Kidney (tissue), 14 donors: ENCODE results near the gene DNAH2. TPM values are rescaled to one million over a fixed set of nuclear protein-coding genes. Genes with fewer than 3 reads are reported as not detected.
A peak's percentile ranks its signal among the peaks of the same experiment; 100 is the strongest.

Experiments used
- DNase-seq, 5 donors: peaks; one replicate each; pipeline ENCODE4 v3.0.0-alpha.2; 2013 to 2020
- FAIRE-seq: peaks from 2 replicates; lab custom pipeline; 2012; peaks lifted over from hg19 to GRCh38; lab: Jason Lieb, UNC
- H3K27ac ChIP-seq, 2 donors: one replicate each; pipeline ENCODE4 v1.7.0; 2013; ENCODE audit warnings: low read depth in 2 of 2, low read length in 2 of 2, inconsistent platforms in 1 of 2
- H3K27me3 ChIP-seq: one replicate; pipeline ENCODE4 v1.7.1; 2013; ENCODE audit warnings: low read length, inconsistent platforms; ENCODE audit not compliant: control insufficient read depth, insufficient read depth
- H3K36me3 ChIP-seq, 3 donors: one replicate each; pipeline versions ENCODE4 v1.7.0 to v1.7.1; 2013; ENCODE audit warnings: low read length in 3 of 3, control low read depth in 1 of 3, inconsistent platforms in 1 of 3; ENCODE audit not compliant: insufficient read depth in 3 of 3, control insufficient read depth in 2 of 3
- H3K4me1 ChIP-seq, 3 donors: one replicate each; pipeline versions ENCODE4 v1.7.0 to v1.7.1; 2013; ENCODE audit warnings: low read length in 3 of 3, inconsistent platforms in 1 of 3, low read depth in 1 of 3; ENCODE audit not compliant: control insufficient read depth in 2 of 3, insufficient read depth in 2 of 3
- H3K4me3 ChIP-seq, 3 donors: one replicate each; pipeline versions ENCODE4 v1.7.0 to v1.8.1; 2013; ENCODE audit warnings: low read length in 3 of 3, control low read depth in 1 of 3, inconsistent platforms in 1 of 3
- H3K9ac ChIP-seq, 3 donors: one replicate each; pipeline versions ENCODE4 v1.7.0 to v1.7.1; 2013; ENCODE audit warnings: low read length in 3 of 3, control low read depth in 1 of 3, inconsistent platforms in 1 of 3
- H3K9me3 ChIP-seq, 3 donors: one replicate each; pipeline versions ENCODE4 v1.7.0 to v1.7.1; 2013; ENCODE audit warnings: low read length in 3 of 3, control low read depth in 1 of 3, inconsistent platforms in 1 of 3; ENCODE audit not compliant: control insufficient read depth in 2 of 3, insufficient read depth in 1 of 3
- CTCF ChIP-seq: IDR thresholded peaks from 3 replicates; pipeline ENCODE4 v1.5.1; 2012; ENCODE audit warnings: mild to moderate bottlenecking, moderate library complexity, borderline replicate concordance; ENCODE audit not compliant: insufficient read depth; ENCODE audit errors: extremely low read depth
- intact Hi-C: fragments of 100-400 bp; cut with DNase I; formaldehyde crosslinking; loops from one replicate; pipeline ENCODE4 v1.11.1; 2022
- polyA plus RNA-seq: library from polyadenylated mRNA; stranded (reverse); fragments of 350-450 nt; fragmentation: Illumina TruSeq; extraction: RNeasy Lipid Tissue Mini Kit (QIAGEN cat#74804); gene quantifications from one replicate; pipeline ENCODE4 v1.2.3, GENCODE V29; 2014; ENCODE audit warnings: low read depth, low replicate concordance; ENCODE audit not compliant: insufficient read depth
- total RNA-seq: library from RNA; stranded (reverse); fragmentation: NEBNext Ultra II Directional; extraction: Animal tissue kit (Norgen Biotek cat#: 25700); gene quantifications from one replicate; pipeline ENCODE4 v1.2.1, GENCODE V29; 2021
- donor health status: control.
- donor health status: control.
- donor health status: control.
- donor health status: control.
- donor health status: control.
- donor health status: DM: yes; HTN: yes; CAD: no.
- donor health status: Normal renal cell carcinoma (clear cell type).

DNAH2 gene
- total and polyA plus RNA-seq, 2 donors from 2014 or later: 0.17 to 0.66 TPM

- TF ChIP-seq CTCF: peak; percentile 5
- no peaks in the 10 kb centered on the region for H3K9me3 ChIP-seq
- H3K27ac ChIP-seq: peak overlapping the region; percentile 97 to 99
- intact Hi-C loops: no loop called here
- H3K4me1 ChIP-seq: peaks cover 7 to 45% (median 21%) of the 10 kb centered on the region in 3 donors
- H3K36me3 ChIP-seq: peaks cover 0 to 8% (median 1%) of the 10 kb centered on the region in 3 donors
- no peak for FAIRE-seq
- no peaks in the 10 kb centered on the region for H3K27me3 ChIP-seq
- H3K9ac ChIP-seq: peak overlapping the region; percentile 69 to 99 (median 74)
- H3K4me3 ChIP-seq: peak overlapping the region; percentile 75 to 94 (median 82)
- DNase-seq: peak in 2 of 5 donors; percentile 86 to 97
Observed at GRCh38 chr17:7841396-7841914, 123.9 kb downstream of the DNAH2 start.

DNA sequence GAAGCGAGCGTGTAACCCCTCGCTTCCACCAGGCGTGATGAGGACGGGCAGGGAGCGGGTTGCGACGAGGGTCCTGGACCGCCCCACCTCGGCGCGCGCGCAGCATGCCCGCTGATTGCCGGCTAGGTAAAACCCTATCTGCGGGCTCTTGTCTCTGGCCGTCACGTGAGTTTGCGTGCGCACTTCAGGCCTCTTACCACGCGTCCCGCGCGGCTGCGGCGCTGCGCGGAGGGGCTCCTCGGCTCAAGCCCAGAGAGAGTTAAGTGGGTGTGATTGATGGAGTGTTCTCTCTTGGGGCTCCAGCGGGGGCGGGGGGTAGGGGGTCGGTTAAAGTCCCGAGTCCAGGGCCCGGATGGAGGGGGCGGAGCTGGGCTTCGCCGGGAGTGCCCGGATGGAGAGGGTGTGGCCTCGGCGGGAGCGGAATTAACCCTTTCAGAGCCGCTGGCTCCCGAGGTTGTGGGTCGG, 124.4 kb downstream of the DNAH2 start:
- H3K4me1 ChIP-seq: peaks cover 7 to 43% (median 20%) of the 10 kb centered on the region in 3 donors
- TF ChIP-seq CTCF: no peak
- H3K4me3 ChIP-seq: peak overlapping the region; percentile 75 to 94 (median 82)
- H3K9me3 ChIP-seq: no peaks in the 10 kb centered on the region
- H3K27ac ChIP-seq: peak overlapping the region; percentile 97 to 99
- DNase-seq (peak; percentile 96 to 98 (median 97)), FAIRE-seq (no peak)
- H3K27me3 ChIP-seq: no peaks in the 10 kb centered on the region
- peak overlapping the region; percentile 69 to 99 (median 71) for H3K9ac ChIP-seq
- peaks cover 0 to 12% (median 3%) of the 10 kb centered on the region in 3 donors for H3K36me3 ChIP-seq
- intact Hi-C loops: no loop called here

- TF ChIP-seq CTCF: no peak
- DNase-seq: peak in 3 of 5 donors; percentile 47 to 93 (median 79)
- FAIRE-seq: no peak
- intact Hi-C loops: no loop called here
- Histone ChIP-seq H3K9ac (peak overlapping the region; percentile 69 to 99 (median 71)), H3K36me3 (peaks cover 0 to 12% (median 3%) of the 10 kb centered on the region in 3 donors), H3K27ac (peak overlapping the region; percentile 97 to 99), H3K4me1 (peaks cover 7 to 36% (median 17%) of the 10 kb centered on the region in 3 donors), H3K9me3 (no peaks in the 10 kb centered on the region), H3K27me3 (no peaks in the 10 kb centered on the region), H3K4me3 (peak overlapping the region; percentile 75 to 94 (median 82))
Observed at GRCh38 chr17:7842380-7843256, 125.1 kb downstream of the DNAH2 start.
